H1 (cell line): Measurements from ENCODE around the gene PCIF1. TPM values are rescaled to one million over a fixed set of nuclear protein-coding genes. Genes with fewer than 3 reads are reported as not detected.

Source experiments
- RAD21 ChIP-seq, 2 experiments: IDR thresholded peaks in 1 of 2; conservative IDR thresholded peaks in 1 of 2; 2 replicates each; pipeline ENCODE4 v1.6.1; 2011; ENCODE audit warnings: low read depth in 2 of 2, low read length in 2 of 2, improper control_type of control experiment in 1 of 2, inconsistent platforms in 1 of 2, mild to moderate bottlenecking in 1 of 2, moderate library complexity in 1 of 2
- polyA plus RNA-seq, 7 experiments: library from polyadenylated mRNA; depleted of rRNA in 3 of 7; stranded (reverse) in 5 of 7; unstranded in 2 of 7; fragments of >200 nt in 5 of 7; fragments of 200-250 nt in 2 of 7; gene quantifications; 1 replicate in 5 of 7; 2 replicates in 1 of 7; 4 replicates in 1 of 7; pipeline versions ENCODE4 v1.2.1 to v1.2.3, GENCODE V29; 2011 to 2013; ENCODE audit warnings: missing spikeins in 2 of 7, mixed read lengths in 2 of 7
- total RNA-seq: library from RNA; stranded (reverse); fragmentation: NEBNext Ultra II Directional; extraction: Animal tissue kit (Norgen Biotek cat#: 25700); gene quantifications from 2 replicates; pipeline ENCODE4 v1.2.1, GENCODE V29; 2021

The PCIF1 gene
- total and polyA plus RNA-seq, 2 of the 8 experiments (the other 6 are each of a cell fraction or from before 2014, with no cell fraction given), result 30.3 to 30.6 TPM

- TF ChIP-seq RAD21 (IDR thresholded peaks at IDR 0.05 in 1 of 2, conservative IDR thresholded peaks at IDR 0.05 in 1 of 2; ENCODE audit: low read depth in 2 of 2, low read length in 2 of 2), result no peak
These were observed 36.4 kb downstream of the PCIF1 start (continued) for GRCh38 chr20:45970646-45971424.
